Brain pericyte (primary cell): ENCODE results near the gene RADX.
"Not testable (repeated sequence)": the region's sequence is repeated elsewhere in the genome, so short reads cannot be mapped to it uniquely, and the experiment has no call there.

Experiments
- DNase-seq: peaks from one replicate; pipeline ENCODE4 v3.0.0-alpha.2; 2012; ENCODE audit warnings: low read depth, low spot score

Gene RADX

GRCh38 chrX:106611679-106612392 lies at the start of gene RADX:
Gene RADX (plus strand): TSS chrX:106611978. CDS start chrX:106612081, 103 bp downstream.
- DNase-seq, result no peak

DNA sequence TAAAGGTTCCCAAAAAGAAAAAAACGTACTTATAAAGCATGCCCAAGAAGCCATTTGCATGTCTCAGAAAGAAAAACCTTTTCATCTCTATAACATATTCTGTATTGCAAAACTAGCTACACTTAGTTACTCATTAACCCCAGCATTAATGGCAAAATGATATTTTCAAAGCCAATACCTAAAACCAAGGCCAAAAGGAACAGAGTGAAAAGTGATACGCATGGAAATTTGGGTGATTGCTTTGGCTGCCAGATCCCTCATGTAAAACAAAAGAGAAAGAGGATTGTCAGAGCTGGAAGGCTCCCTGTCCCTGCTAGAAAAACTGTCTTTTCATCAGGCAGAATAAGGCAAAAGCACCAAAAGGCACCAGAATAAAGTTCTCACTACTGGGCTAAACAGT lies 46.8 kb upstream of the RADX start:
- DNase-seq, result no peak

DNA sequence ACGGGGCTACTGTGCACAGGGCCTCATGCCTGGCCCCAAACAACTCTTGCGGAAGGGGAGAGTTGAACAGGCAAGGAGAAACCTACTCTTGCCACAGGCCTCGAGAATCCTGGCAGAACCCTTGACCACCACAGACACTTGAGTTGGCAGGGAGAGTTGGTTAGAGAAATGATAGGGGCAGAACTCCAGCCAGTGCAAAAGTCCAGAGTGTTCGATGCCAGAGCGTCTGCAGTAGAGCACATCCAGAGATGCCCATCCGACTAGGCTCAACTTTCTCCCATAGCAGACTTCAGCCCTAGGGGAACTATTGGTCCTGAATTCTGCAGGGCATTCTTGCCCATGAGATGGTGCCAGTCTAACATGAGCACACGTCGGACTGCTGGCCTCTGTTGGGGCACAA lies 45.4 kb upstream of the RADX start:
- no peak for DNase-seq

- DNase-seq, result no peak
Observed at GRCh38 chrX:106581856-106582255, 29.9 kb upstream of the RADX start.

- DNase-seq, result no peak
Observed at GRCh38 chrX:106585478-106585877, 26.3 kb upstream of the RADX start.

DNA sequence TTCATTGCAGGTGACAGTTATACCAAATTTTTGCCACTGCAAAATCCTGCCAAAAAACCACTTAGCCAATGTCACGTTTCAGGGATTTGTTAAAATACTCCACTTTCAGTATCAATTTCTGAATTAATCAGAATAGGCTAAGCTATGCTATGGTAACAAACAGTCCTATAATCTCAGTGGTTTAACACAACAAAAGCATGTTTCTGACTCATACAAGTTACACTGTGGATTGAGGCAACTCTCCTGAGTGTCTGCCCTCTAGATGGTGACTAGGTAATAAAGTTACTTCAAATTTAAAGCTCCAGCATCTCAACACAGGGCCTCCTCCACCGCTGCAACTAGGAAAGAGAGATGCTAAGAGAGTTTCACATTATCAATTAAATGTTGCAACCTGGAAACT lies 23.0 kb upstream of the RADX start:
- no peak for DNase-seq

DNA sequence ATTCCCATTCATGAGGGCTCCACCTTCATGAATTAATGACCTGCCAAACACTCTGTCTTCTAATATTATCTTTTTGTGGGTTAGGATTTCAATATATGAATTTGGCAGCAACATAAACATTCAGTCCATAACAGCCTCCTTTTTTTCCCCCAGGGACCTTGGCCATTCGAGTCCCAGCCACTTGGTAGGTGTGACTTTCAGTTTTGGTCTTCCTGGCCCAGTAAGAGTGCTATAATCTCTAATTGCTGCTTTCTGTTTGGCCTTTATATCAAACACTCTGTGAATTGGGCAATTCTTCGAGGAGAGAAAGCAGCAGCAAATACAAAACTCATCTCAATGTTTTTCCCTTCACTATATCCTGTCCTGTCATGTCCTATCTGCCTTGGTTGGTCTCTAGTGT lies 12.4 kb upstream of the RADX start:
- DNase-seq, result no peak

DNA sequence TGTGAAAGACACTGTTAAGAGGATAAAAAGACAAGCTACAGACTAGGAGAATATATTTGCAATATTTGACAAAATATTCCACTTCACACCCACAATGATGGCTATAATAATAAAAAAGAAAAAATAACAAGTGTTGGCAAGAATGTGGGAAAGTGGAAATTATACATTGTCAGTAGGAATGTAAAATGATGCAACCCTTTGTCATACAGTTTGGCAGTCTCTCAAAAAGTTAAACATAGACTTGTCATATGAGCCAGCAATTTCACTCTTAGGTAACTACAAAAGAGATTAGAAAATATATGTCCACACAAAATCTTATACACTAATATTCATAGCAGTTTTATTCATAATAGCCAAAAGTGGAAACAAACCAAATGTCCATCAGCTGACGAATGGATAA lies 5.2 kb upstream of the RADX start:
- DNase-seq, result no peak

- DNase-seq, result no peak
Observed at GRCh38 chrX:106608016-106608415, 3.8 kb upstream of the RADX start.

DNA sequence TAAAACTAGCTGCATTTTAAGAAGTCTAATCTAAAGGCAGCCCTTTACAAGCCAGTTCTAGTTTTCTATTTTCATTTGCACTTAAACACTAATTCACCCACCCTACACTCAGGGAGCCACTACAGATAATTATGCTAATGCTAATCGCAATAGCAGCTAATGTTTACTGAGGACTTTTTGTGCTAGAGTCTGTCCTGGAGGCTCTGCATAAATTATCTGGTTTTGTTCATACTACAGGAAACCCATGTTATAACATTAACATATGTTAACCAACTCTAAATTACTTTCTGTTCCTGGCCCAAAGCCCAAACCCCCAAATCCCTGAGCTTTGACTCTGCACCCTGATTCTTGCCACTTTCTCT lies 480 bp upstream of the RADX start:
- DNase-seq, result no peak

DNA sequence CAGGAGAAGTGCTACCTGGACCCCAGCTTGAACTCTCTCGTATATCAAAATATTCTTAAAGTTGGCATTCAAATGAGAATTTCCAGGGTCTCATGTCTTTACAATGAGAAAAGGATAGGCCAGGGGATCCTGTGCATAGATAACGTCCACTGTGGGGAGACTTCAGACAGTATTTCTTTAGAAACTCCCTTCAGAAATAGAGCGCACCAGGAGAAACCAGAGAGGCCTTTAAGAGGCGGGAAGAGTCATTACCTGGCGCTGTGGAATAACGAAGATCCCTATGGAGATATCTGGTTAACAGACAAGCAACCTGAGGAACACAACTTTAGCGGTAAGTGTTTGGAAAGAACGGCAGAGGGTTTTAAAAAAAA lies 600 bp downstream of the RADX start:
- no peak for DNase-seq

- no peak for DNase-seq
Observed at GRCh38 chrX:106613277-106613676, 1.5 kb downstream of the RADX start.

GRCh38 chrX:106615041-106615440 lies 3.3 kb downstream of the RADX start:
- DNase-seq, result no peak

DNA sequence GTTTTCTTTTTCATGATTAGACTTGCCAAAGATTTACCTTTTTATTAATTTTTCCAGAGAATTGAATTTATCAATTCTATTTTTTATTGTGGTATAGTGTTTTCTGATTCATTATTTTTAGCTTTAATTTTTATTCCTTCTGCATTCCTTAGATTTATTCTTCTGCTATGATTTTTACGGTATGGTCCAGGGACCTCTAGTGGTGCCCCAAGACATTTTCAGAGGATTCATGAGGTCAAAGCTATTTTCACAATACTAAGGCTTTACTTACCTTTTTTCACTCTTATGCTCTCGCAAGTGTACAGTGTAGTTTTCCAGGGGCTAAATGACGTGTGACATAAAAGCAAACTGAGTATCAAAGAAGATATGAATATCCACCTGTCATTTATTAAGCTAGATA lies 8.0 kb downstream of the RADX start:
- DNase-seq, result no peak

DNA sequence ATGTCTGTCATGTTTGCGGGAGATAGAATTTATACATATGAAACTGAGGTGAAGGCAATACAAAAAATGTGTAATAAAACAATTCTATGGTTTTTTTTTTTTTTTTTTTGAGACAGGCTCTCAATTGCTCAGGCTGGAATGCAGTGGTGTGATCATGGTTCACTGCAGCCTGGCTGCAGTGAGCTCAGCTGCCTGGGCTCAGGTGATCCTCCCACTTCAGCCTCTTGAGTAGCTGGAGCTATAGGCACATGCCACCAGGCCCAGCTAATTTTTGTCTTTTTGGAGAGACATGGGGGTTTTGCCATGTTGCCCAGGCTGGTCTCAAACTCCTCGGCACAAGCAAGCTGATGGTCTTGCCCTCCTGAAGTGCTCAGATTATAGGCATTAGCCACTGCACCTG lies 10.1 kb downstream of the RADX start:
- no peak for DNase-seq

DNA sequence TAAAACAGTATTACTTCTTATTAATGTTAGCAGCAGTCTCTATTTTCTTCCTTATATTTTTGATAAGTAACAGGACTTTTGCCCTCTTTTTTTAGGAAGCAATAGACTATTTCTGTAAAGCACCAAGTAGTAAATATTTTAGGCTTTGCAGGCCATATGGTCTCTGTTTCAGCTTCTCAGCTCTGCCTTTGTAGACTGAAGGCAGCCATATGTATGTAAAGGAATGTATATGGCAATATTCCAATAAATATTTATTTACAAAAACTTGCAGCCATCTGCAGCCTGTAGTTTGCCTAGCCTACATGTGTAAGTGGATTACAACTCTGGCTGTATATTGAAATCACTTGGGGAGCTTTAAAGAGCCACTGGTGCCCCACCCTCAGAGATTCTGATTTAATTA lies 15.0 kb downstream of the RADX start:
- no peak for DNase-seq

DNA sequence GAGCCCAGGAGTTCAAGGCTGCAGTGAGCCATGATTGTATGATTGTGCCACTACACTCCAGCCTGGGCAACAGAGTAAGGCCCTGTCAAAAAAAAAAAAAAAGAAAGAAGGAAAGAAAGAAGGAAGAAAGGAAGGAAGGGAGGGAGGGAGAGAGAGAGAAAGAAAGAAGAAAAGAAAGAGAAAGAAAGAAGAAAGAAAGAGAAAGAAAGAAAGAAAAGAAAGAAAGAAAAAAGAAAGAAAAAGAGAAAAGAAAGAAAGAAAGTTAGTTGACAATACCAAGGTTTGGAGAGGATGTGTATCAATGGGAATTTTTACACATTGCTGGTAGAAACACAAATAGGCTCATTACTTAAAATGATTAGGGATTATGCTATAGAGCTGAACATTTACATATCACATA lies 19.8 kb downstream of the RADX start:
- no peak for DNase-seq

DNA sequence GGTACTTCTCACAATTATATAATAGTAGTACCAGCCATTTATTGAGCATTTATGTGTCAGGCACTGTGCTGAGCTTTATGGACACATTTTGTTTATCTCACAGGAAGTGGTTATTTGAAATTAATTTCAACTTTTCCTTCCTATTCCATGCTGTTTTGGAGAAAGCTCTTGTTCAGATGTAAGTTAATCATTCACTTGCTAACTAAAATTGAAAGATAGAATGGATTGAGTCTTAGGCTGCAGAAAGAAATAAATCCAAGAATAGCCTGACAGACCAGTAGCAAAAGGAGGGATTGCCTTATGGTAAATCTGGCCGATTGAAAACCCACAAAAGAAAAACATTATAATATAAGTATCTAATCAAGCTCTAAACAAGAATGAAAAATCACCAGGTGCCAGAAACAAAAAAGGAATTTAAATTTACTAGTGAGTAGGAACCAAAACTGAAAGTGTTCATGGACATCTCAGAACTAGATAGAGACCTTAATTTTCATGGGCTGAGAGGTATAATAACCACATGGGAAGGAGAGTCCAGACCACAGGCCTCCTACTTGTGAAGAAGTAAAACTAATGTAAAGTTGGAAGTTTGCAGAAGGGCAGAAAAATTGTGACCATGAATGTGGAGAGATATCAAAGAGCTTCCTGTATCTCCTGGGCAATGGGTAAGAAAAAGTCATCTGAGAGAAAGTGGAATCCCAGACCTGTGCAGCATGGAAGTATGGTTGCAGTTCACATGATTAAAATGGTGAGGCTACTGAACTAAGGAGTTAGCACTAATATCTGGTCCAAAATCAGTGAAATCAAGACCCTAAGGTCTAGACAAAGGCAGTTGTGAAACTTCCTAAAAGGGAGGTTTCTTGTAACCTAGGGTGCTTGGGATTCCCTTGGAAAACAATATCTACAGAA lies 38.0 kb downstream of the RADX start:
- no peak for DNase-seq

GRCh38 chrX:106653625-106654024 lies 41.8 kb downstream of the RADX start:
- not testable (repeated sequence) for DNase-seq

DNA sequence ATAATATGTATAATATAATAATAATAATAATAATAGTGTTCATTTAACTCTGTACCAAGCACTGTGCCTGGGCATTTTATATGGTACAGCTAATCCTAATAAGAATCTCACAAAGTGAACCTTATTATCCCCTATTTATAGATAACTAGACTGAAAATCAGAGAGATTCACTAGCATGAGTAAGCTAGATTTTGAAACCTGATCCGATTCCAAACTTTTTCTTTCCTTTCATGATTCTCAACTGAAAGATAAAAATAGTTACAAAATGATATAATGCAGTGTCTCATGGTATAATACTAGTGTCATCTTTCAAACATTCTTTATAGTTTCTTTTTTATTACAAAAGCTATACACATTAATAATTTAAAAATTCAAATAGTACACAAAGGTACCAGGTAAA lies 58.9 kb downstream of the RADX start:
- no peak for DNase-seq

DNA sequence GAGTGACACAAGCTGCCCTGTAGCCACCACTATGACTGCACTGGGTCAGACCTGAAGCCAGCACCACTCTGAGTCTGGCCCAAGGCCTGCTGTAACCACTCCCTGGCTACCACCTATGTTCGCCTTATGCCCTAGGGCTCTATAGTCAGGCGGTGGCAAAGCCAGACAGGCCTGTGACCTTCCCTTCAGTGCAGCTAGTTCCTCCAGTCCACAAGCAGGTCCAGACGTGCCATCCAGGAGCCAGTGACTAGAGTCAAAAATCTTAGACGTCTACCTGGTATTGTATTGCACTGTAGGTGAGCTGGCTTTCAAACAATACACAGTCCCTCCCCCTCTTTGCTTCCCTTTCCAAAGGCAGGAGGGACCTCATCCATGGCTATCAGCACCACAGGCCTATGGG lies 60.7 kb downstream of the RADX start:
- no peak for DNase-seq

DNA sequence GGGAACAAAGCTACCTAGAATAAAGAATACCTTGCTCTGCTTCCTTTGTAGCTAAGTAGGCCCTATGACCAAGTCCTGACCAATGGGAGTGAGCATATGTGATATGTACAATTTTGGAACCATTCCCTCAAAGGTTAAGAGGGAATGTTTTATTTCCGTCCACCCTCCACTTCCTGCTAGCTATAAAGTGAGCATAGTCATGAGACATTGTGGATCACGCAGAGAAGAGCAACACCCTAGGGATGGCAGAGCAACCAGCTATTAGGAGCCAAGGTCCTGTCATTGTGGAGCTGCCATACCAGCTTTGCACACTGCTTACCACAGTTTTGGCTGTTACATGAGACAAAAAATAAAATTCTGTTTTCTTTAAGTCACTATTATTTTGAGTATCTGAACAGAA lies 68.9 kb downstream of the RADX start:
- no peak for DNase-seq

GRCh38 chrX:106684207-106684606 lies 72.4 kb downstream of the RADX start:
- DNase-seq, result no peak
